ENCODE measurements around the gene TNXB. TPM values are rescaled to one million over a fixed set of nuclear protein-coding genes. Genes with fewer than 3 reads are reported as not detected.

TNXB gene
- polyA plus RNA-seq, 2 of the 4 experiments (the other 2 are of a cell fraction), result 0.80 to 1.7 TPM

- Histone ChIP-seq H3K4me2 (no peak overlapping the region), H3K4me1 (no peaks in the 10 kb centered on the region), H3K27ac (no peak overlapping the region), H3K4me3 (no peak overlapping the region), H3K9me3 (no peaks in the 10 kb centered on the region)
- no peak for ATAC-seq
- 63% methylated on average over 5 of the region's 10 CpGs for WGBS (ENCODE audit: missing lambda C conversion rate)
- no peak for FAIRE-seq
- no peak for DNase-seq (ENCODE audit: low read depth in 1 of 2, low spot score in 1 of 2)
- ChIA-PET CTCF (interaction anchor here (1.2 to 1.3 kb wide), 2 partner anchors 26 to 30 kb away, joined by 3 read pairs; no protein-coding TSS in a partner anchor), POLR2A (no interaction called here)
- TF ChIP-seq EHF (CRISPR knock-in tag; IDR thresholded peaks at IDR 0.05) (no peak), ATOH8 (CRISPR knock-in tag; IDR thresholded peaks at IDR 0.05; ENCODE audit: low read depth) (no peak)
Measured at GRCh38 chr6:32073613-32074012, 35.5 kb downstream of the TNXB start.

DNA sequence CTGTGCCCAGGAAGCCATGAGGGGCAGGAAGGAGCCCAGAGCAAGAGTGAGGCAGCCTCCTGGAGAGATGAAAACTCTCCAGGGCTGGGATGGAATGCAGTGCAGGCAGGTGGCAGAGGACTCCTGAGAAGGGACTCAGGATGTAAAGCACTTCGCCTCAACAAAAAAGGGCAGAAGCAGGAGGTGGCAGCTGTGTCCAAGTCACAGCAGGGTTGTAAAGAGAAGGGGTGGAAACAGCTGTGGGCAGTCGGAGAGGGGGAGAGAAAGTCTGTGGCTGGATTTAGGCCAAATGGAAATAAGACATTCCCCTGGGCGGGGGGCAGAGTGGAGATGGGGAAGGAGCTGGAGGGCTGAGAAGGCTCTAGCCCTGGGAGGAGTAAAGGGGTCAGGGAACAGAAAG is 36.0 kb downstream of the TNXB start:
- WGBS (ENCODE audit: missing lambda C conversion rate), result 67% methylated on average over 3 of the region's 3 CpGs
- DNase-seq (ENCODE audit: low read depth in 1 of 2, low spot score in 1 of 2), result no peak
- CTCF ChIA-PET, result interaction anchor here (1.2 to 1.3 kb wide), 2 partner anchors 25 to 31 kb away, joined by 3 read pairs; no protein-coding TSS in a partner anchor

More for the DNA sequence above, 36.0 kb downstream of the TNXB start:
- POLR2A ChIA-PET, result no interaction called here
- TF ChIP-seq ATOH8 (CRISPR knock-in tag; IDR thresholded peaks at IDR 0.05; ENCODE audit: low read depth) (no peak), REST (IDR thresholded peaks at IDR 0.05) (no peak), EHMT2 (IDR thresholded peaks at IDR 0.05; ENCODE audit: low read depth) (no peak), EHF (CRISPR knock-in tag; IDR thresholded peaks at IDR 0.05) (no peak), FOXS1 (CRISPR knock-in tag; IDR thresholded peaks at IDR 0.05) (no peak), POLR2A (IDR thresholded peaks at IDR 0.05; ENCODE audit: low read length) (no peak), CEBPB (IDR thresholded peaks at IDR 0.05) (no peak), MAFK (IDR thresholded peaks at IDR 0.05; ENCODE audit: partially characterized antibody) (no peak), HOXB5 (CRISPR knock-in tag; IDR thresholded peaks at IDR 0.05) (no peak), HEYL (CRISPR knock-in tag; IDR thresholded peaks at IDR 0.05) (no peak), ESRRA (IDR thresholded peaks at IDR 0.05; ENCODE audit: borderline replicate concordance, low read length) (no peak), BHLHE40 (IDR thresholded peaks at IDR 0.05; ENCODE audit: low read depth, low read length) (no peak), RAD21 (conservative IDR thresholded peaks at IDR 0.05 in 1 of 2, IDR thresholded peaks at IDR 0.05 in 1 of 2) (no peak), TP53 (CRISPR knock-in tag; IDR thresholded peaks at IDR 0.05) (no peak), EP300 (IDR thresholded peaks at IDR 0.05) (no peak), PBX3 (IDR thresholded peaks at IDR 0.05) (no peak)
- no peaks in the 10 kb centered on the region for H3K9me3 ChIP-seq
- no peak overlapping the region for H3K27ac ChIP-seq
- H3K4me3 ChIP-seq, result no peak overlapping the region
- FAIRE-seq, result no peak
- no peak overlapping the region for H3K4me2 ChIP-seq
- ATAC-seq, result no peak
- no peaks in the 10 kb centered on the region for H3K4me1 ChIP-seq
